GM19468 (cell line): ENCODE data around the gene AKAP3.

Experiments
- ATAC-seq: cut with Tn5 transposase; IDR thresholded peaks from one replicate; pipeline ENCODE4 v1.9.1; 2021; ENCODE audit warnings: mild to moderate bottlenecking, moderate library complexity, moderate number of reproducible peaks; ENCODE audit not compliant: unreplicated experiment; ENCODE audit errors: extremely low read depth

Gene AKAP3

GRCh38 chr12:4648501-4649357 lies at the start of gene AKAP3, which contains the start of gene NDUFA9:
Gene AKAP3 (minus strand): TSS chr12:4649051. CDS start chr12:4638196, 10,855 bp downstream.
Gene NDUFA9 (plus strand): TSS chr12:4649114. CDS start chr12:4649127, 13 bp downstream.
- peak; percentile 26 for ATAC-seq

- ATAC-seq: no peak
These were observed 41.9 kb upstream of the AKAP3 start for GRCh38 chr12:4690760-4691159.

- ATAC-seq: no peak
These were observed 36.5 kb upstream of the AKAP3 start for GRCh38 chr12:4685317-4685716.

DNA sequence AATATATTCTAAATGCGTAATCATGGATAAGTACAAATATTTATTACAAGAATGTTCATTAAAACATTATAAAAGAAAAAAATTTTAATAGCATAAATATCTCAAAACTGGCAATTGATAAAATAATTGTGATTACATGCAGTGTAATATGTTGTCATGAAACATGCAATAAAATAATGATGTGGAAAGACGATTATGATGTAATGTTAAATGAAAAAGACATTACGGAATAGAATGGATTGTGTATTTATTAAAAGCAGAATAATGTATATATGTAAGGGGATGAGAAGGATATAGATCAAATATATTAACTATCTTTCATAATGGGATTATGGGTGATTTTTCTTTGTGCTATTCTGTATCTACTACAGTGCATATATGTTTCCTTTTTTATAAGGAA lies 32.9 kb upstream of the AKAP3 start:
- no peak for ATAC-seq

DNA sequence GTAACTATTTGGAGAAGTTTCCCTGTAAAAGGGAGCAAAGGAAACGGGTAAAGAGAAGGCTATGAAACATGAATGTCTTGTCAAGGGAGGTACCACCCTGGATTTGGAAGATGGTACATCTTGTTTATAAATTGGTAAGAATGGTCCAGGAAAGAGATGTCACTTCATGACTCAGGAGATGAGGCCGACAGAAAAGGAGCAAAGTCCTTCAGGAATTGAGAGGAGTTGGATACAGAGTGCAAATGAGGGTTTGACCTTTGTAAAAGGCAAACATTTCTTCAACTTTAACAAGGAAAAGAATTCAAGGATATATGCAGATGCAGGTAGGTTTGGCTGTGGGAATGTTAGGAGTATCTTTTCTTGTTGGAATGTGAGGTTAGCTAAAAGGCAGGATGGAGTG lies 30.9 kb upstream of the AKAP3 start:
- ATAC-seq: no peak

DNA sequence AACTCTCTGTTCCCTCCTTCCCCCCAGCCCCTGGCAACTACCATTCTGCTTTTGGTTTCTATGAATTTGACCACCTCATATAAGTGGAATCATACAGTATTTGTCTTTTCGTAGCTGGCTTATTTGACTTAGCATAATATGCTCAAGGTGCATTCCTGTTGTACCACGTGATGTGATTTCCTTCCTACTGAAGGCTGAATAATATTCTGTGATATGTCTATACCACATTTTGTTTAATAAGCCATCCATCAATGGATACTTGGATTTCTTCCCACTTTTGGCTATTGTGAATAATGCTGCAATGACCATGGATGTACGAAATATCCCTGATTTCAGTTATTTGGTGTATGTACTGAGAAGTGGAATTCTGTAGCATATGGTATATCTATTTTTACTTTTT lies 16.4 kb upstream of the AKAP3 start:
- no peak for ATAC-seq

DNA sequence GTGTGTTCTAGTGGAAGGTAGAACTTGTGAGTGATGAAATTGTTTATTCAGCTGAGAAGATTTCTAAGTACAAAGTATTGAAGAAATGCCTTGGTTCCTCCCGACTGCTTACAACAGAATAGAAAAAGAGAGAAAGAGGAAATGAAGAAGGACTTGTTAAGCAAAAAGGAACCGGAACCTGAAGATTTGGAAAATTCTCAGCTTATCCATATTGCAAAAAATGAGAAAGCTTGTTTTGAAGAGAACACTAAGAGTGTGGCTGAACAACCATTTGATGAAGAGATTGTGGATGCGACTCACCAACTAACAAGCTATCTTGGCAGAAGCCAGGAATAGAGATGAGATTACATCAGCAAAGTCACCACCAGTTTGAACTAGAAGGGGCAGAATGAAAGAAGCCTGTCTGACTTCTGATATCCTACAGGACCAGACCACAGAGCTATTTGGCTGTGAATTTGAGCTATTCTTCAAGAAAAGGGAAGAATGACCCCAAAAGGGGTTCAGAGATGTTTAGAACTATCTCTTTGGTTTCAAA lies 15.2 kb upstream of the AKAP3 start:
- no peak for ATAC-seq

DNA sequence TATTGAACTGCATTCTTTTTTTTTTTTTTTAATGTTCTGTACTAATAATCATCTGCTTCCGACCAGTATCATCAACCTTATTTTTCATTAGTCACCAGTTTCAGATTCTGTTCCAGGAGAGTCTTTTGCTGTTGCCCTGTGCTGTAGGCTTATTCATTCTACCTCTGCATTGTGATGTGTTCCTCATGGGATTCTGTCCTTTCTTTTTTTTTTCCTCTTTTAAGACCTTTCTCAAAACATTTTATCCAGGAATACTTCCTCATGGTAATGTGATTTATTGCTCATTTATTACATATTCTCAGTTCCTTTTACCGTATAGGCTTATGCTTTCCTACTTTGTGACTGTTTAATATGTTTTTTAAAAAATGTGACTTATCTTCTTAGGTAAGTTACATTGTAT lies 4.8 kb upstream of the AKAP3 start:
- no peak for ATAC-seq

DNA sequence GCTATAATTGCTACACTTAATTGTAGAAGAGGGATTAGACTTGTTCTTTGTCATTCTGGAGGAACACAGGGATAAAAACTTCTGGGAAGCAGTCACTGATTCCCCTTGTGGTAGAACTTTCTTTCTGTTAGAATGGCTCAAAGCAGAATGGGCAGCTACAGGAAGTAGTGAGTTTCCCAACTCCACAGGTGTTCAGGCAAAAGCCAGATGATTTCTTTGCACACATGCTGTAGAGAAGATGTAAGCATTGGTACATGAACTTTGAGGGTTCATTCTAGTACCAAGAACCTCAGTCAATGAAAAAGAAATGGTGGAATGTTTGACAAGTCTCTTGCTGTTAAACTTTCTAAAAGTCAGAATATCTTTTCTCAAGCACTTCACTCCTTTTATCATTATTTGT lies 4.4 kb upstream of the AKAP3 start:
- no peak for ATAC-seq

- no peak for ATAC-seq
These were observed 459 bp upstream of the AKAP3 start for GRCh38 chr12:4649358-4649661.

- no peak for ATAC-seq
These were observed 749 bp downstream of the AKAP3 start for GRCh38 chr12:4648104-4648500.

GRCh38 chr12:4645023-4645422 lies 3.8 kb downstream of the AKAP3 start:
- no peak for ATAC-seq

GRCh38 chr12:4643747-4644146 lies 5.1 kb downstream of the AKAP3 start:
- peak; percentile 45 for ATAC-seq

- no peak for ATAC-seq
These were observed 18.6 kb downstream of the AKAP3 start for GRCh38 chr12:4630262-4630661.

- no peak for ATAC-seq
These were observed 20.4 kb downstream of the AKAP3 start for GRCh38 chr12:4628406-4628805.

DNA sequence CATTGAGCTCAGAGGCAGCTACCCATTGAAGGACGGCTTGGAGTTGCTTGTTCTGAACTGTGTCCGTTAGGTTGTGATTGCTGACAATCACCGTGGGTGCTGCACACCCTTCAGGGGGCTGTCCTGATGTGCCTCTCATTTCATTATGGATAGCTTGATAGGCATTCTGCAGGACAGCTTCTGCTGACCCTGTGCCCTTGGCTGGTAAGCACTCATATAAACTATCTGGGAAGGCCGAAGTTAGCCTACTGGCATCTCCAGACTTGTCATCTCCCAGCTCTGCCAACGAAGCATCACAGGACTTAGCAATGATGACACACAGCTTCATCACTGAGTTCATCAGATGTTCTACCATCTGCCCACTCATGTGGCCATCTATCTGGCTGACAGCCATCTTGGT lies 22.3 kb downstream of the AKAP3 start:
- ATAC-seq: no peak

GRCh38 chr12:4621511-4621910 lies 27.3 kb downstream of the AKAP3 start:
- ATAC-seq: no peak

GRCh38 chr12:4615667-4616066 lies 33.2 kb downstream of the AKAP3 start:
- no peak for ATAC-seq

DNA sequence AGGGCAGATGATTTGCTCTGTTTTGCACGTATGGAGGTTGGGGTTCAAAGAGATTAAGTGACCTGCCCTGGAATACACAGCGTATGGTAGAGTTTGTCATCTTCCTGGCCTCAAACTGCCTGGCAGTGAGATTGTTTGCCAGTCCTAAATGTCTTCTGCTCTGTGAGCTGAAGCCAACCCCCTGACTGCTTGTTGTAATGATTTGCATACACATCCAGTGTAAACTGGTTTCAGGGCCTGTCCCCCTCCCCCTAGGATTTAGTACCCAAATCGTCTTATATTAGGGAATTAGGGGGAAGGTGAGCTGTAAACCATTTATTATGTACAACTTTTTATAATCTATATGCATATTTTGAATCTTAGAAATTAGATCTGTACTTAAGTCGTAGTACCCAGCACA lies 38.4 kb downstream of the AKAP3 start:
- ATAC-seq: no peak

DNA sequence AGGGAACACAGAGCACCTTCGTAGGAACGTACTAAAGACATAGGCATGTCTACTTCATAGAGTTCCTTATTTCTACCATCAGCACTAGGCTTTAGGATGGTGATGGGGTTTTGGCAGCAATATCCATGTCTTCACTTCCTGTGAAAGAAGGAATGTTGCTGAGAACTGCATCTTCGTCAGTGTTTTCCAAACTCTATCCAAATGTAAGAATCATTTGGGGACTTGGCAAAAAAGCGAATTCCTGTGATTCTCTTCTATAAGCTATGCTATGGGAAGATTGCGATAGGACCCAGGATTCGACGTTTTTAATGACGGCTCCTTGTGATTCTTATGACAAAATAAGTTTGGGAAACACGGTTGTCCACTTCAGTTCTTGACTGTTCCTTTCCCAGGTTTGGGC lies 39.8 kb downstream of the AKAP3 start:
- no peak for ATAC-seq

- ATAC-seq: no peak
These were observed 41.8 kb downstream of the AKAP3 start for GRCh38 chr12:4607056-4607455.

DNA sequence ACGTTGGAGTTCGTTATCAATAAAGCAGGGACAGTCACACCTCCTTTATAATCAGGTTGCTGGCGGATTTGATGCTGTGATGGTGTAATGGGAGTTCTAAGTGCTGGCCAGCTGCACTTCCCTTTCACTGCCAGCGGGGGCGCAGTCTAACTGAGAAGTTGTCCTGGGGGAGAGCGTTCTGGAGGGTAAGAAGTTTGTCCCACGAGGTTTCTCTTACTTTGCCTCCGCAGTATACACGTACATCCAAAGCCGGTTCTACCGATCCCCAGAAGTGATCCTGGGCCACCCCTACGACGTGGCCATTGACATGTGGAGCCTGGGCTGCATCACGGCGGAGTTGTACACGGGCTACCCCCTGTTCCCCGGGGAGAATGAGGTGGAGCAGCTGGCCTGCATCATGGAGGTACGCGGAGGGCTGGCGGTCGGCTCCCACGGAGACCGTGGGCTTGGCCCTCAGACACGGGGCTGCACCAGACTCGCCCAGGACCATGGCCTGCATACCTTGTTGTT lies 44.1 kb downstream of the AKAP3 start:
- ATAC-seq: peak; percentile 48
